NCI-H345 treated with DMSO at 0.1 percent for 48 hours (cell line): ENCODE results near the gene ACTR1A.
"Not testable (repeated sequence)": the region's sequence is repeated elsewhere in the genome, so short reads cannot be mapped to it uniquely, and the experiment has no call there.

Experiments used
- DNase-seq: peaks from one replicate; lab custom pipeline; 2025; ENCODE audit not compliant: unreplicated experiment; lab: John Stamatoyannopoulos, UW

ACTR1A gene

DNA sequence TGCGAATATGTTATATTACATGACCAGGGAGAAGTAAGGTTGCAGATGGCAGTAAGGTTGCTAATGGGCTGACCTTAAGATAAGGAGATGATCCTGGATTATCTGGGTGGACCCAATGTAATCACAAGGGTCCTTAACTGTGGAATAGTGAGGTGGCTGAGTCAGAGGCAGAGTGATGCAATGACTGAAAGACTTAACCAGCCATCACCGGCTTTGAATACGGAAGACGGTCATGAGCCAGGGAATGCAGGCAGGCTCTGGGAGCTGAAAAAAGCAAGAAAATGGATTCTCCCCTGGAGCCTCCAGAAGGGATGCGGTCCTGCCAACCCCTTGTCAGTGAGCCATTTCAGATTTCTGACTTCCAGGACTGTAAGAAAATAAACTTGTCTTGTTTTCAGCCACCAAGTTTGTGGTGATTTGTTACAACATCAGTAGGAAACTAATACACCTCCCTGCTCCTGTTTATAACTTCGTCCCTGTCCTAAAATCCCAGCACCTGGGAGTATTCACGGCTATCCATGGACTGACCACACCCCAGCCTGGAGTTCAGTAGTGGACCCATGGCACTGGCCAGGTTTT, 46.5 kb downstream of the ACTR1A start:
- no peak for DNase-seq

DNA sequence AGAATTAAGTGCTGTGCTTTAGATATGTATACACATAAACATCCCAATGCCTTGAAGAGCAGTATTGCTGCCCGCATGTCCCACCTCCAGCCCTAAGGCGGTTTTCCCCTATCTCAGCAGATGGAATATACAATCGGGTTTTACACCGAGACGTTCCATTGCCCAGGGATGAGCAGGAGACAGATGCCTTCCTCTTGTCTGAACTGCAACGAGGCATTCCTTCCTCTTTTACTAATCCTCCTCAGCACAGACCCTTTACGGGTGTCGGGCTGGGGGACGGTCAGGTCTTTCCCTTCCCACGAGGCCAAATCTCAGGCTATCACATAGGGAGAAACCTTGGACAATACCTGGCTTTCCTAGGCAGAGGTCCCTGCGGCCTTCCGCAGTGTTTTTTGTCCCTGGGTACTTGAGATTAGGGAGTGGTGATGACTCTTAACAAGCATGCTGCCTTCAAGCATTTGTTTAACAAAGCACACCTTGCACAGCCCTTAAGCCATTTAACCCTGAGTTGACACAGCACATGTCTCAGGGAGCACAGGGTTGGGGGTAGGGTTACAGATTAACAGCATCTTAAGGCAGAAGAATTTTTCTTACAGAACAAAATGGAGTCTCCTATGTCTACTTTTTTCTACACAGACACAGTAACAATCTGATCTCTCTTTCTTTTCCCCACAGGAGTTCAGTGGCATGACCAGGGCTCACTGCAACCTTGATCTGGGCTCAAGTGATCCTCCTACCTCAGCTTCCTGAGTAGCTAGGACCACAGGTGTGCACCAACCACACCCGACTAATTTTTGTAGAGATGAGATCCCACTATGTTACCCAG, 47.6 kb downstream of the ACTR1A start:
- DNase-seq: not testable (repeated sequence)

DNA sequence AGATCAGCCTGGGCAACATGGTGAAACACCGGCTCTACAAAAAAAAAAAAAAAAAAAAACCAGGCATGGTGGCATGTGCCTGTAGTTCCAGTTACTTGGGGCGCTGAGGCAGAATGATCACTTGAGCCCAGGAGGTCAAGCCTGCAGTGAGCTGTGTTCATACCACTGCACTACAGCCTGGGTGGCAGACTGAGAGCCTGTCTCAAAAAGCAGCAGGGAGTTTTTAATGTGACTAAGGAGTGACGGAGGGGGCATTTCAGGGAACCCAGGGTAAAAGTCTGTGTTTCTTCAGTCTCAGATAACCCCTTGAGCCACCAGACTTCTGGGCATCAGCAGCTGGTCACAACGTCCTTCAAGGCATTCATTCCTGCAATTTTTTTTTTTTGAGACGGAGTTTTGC, 49.0 kb downstream of the ACTR1A start:
- DNase-seq: no peak

DNA sequence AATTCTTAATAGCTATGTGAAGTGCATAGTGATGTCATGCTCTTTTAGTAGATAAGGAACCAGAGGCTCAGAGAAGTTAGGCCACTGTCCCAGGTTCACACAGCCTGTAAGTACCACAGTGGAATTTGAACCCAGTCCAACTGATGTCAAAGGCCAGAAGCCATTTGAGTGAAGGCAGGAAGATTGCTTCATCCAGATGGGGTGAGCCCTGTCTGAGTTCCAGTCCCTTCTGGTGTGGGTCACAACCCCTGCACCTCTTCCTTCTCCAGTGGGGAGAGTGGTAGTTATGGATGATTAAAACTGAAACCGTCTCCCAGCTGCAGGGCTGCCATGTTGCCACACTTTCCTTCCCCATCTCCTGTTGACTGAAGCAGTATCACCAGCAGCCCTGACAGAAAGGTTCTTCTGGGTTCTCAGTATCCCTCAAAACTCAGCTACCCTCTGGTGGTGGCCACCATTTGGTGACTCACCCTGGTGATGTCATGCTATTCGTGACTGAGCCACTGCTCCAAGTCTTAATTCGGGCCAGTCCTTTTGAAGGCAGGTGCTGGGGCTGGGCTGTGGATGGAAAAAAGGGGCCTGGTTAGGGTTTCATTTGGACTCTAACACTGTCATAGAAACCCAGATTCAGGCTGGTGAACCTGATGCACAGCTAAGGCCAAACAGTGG, 49.7 kb downstream of the ACTR1A start:
- no peak for DNase-seq

DNA sequence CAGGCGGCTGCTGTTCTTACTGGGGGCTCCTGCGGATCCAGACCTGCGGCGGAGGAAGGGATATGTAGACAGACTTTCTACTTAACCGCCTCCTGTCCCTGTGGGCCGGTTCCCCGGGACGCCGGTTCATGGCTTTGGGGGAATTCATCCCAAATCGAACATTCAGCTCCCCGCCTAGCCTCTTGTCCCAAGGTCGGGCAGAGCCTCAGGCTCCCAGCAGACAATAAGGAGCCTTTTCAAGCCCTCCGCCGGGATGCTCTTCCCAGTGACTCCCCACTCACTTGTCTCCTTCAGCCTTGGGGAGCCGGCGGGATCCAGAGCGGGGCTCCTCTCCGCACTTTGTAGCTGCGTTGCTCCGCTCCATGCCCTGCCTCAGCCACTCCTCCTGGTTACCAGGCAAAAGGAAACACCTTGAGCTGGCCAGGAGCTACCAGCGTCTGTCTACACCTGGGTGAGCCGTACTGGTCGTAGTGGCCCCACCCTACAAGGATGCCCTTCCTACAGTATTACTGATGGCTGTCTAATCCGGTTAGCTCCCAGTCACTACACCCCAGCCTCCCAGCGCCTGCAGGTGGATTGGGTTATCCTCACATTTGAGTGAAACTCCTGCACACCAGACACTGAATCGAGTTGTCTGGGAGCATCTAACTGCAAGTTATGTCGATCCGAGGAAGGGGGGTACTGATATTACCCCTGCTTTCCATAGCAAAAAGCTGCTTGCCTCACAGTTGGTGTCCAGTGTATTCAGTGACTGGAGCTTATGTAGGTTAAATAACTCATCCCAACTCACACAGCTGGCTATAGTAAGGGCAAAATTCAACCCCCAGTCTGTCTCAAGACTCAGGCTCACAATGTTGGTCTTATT, 51.2 kb downstream of the ACTR1A start, which contains the start of gene C10orf95:
Gene C10orf95, minus strand, starts transcription at position 439 of the 865 bp plus-strand sequence. CDS start 450 bp downstream, outside the sequence.
- DNase-seq: no peak

DNA sequence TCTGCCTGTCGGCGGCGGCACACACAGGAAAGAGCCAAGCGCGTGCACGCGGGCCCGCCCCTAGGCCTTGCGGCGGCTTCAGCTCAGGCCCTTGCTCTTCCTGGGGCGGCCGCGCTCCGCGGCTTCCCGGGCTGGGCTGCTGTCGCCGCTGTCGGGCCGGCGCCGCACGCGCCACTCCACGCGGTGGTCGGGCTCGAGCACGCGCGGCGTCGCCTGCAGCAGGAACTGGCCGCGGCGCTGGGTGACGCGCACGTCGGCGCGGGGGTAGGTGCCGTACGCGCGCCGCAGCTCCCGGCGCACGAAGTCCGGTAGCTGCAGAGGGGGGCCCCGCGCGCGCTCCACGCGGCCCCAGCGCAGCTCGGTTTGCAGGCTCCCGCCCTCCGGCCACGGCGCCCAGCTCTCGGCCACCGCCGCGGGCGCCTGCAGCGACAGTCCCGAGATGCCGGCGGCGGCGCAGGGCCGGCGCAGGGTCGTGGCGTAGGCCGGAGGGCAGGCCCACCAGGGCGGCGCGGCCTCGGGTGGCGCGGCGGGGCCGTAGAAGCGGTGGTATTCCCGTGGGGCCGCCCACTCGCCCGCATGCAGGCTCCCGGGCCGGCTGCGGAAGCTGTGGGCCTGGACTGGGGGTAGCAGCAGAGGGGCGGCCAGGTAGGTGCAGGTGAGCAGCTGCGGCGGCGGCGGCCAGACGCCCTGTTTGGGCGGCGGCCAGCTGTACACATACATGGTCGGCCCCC, 52.0 kb downstream of the ACTR1A start:
- DNase-seq: peak; percentile 63

DNA sequence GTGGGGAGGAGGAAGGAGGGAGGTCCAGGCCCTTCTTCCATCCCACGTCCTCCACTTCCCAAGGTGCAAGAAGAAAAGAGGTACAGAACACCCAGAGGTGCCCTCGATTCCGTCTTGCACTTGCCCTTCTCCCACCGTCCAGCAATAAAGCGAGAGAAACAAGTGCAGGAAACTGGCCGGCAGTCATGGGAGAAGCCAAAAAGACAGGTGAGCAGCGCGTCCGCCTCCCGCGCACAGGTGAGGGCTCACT, 52.5 kb downstream of the ACTR1A start:
- no peak for DNase-seq

DNA sequence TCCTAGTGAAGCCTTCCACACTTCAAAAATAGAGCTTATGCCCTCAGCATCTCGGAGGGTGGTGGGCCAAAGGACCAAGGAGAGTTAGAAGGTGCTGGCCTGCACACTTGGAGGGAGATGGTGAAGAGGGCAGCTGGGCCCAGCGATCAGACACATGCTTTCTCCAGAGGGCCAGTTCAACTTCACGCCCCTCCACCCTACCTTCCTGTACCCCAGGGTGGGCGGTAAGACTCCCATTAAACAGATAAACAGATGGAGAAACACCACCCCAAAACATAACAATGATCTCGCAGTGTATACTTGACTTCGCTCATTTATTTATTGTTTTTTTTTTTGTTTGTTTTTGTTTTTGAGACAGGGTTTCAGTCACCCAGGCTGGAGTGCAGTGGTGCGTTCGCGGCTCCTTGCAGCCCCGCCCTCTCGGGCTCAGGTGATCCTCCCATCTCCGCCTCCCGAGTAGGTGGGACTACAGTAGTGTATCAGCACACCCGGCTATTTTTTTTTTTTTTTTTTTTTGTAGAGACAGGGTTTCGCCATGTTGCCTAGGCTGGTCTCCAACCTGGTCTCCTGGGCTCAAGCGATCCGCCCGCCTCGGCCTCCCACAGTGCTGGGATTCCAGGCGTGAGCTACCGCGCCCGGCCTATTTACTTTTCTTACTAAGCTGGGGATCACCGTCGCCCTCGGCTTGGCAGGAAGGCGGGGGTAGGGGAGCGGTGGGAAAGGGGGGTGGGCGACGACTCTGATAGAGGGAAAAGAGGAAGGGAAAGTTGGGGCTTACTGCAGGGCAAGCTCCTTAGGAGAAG, 53.0 kb downstream of the ACTR1A start:
- peak; percentile 53 for DNase-seq

DNA sequence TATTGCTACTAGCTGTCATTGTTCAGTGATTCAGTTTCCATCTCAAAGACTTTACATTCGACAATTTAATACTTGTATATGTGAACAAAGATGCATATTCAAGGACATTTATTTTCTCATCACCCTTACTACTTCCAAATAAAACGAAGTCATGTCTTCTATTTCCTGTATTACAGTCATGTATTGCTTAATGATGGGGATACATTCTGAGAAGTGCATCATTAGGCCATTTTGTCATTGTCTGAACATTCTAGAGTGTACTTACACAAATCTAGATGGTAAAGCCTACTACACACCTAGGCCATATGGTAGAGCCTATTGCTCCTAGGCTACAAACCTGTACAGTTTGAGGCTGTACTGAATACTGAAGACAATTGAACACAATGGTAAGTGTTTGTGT, 57.7 kb downstream of the ACTR1A start:
- no peak for DNase-seq

DNA sequence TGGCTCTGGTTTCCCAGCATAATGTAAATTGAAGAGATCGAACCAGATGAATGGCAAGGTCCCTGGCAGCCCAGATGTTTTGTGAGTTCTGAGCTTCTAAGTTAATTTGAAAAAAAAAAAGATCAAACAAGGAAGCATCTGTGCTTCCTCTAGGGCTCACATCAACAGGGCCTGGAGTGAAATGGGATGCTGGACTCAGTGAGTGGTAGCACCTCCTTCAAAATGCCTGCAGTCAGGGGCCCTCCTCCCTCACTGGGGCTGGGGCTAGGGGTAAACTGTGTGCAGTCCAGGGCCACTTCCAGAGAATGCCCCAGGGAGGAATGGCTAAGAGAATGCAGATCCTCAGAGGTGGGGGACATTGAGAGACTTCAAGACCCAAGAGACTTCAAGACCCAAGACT, 64.1 kb downstream of the ACTR1A start:
- DNase-seq: no peak

DNA sequence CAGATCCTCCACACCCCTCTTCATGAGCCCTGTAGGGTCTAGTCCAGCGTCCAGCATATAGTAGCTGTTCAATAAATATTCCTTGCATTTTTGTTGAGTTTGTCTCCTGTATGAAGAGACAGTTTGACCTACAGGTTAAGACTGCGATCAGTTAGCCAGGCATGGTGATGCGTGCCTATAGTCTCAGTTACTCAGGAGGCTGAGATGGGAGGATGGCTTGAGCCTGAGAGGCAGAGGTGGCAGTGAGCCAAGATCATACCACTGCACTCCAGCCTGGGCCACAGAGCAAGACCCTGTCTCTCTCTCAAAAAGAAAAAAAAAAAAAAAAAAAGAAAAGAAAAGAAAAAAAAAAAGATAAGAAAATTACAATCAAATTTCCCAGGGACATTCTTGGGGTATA, 65.0 kb downstream of the ACTR1A start:
- no peak for DNase-seq

DNA sequence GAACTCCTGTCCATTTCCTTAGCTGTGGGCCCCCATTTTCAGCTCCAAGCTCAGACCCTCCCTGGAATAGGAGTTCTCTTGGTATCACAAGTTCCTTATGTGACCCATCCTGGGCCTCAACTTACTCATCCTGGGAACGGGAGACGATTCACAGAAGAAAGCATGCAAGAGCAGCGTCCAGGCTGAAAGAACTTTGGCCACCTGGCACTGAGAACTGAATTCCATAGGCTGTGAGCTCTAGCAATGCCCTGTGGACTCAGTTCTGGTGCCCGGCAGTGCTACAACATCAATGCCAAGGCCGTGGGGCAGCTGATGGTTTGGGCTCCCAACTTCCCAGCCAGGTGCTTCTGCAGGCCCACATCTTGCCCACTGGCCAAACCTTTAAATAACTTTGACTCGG, 66.2 kb downstream of the ACTR1A start:
- no peak for DNase-seq

DNA sequence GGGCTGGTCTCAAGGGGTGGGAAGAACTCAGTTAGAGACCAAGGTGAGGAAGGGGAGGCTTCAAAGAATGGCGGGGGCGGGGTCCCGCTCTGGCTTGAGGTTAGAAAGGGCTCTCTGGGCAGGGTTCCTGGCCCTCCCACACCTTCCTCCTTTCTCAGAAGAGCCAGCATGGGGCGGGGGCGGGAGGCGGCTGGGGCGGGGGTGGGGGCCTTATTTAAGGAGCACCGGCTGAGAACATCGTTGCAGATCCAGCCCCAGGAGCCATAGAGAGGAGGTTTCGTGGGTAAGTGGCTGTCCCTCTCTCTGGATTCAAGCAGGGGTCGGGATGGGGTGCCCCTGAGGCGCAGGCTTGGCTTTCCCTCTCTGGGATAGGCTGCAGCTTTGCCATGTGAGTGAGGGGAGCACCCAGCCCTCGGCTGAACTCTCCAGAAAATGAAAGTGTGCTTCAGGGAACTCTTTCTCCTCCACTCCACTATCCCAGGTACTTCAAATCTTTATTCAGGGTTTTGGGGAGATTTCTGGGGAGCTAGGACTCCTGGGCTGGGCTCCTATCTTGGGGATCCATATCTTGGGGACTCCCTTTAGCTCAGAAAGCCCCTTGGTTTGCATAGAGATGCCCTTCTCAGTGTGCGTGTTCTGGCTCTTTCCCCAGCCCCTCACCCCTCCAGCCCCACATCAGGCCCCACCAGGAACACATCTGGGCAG, 66.8 kb downstream of the ACTR1A start:
- DNase-seq: no peak

DNA sequence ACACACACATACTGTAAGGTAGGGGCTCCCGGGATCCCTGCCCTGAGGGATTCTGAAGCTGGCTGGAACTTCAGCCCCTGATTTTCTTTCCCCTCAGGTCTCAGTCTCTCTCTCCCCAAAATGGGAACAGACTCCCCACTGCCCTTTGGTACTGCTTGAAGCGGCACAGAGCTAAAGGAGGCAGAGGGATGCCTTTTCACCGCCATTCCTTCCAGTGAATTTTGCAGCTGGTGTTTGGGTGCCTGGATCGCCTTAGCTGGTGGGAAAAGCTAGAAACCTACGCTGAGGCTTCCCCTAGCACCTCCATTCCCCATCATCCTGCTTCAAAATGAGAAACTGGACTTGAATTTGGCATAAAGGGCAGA, 67.4 kb downstream of the ACTR1A start:
- DNase-seq: no peak

DNA sequence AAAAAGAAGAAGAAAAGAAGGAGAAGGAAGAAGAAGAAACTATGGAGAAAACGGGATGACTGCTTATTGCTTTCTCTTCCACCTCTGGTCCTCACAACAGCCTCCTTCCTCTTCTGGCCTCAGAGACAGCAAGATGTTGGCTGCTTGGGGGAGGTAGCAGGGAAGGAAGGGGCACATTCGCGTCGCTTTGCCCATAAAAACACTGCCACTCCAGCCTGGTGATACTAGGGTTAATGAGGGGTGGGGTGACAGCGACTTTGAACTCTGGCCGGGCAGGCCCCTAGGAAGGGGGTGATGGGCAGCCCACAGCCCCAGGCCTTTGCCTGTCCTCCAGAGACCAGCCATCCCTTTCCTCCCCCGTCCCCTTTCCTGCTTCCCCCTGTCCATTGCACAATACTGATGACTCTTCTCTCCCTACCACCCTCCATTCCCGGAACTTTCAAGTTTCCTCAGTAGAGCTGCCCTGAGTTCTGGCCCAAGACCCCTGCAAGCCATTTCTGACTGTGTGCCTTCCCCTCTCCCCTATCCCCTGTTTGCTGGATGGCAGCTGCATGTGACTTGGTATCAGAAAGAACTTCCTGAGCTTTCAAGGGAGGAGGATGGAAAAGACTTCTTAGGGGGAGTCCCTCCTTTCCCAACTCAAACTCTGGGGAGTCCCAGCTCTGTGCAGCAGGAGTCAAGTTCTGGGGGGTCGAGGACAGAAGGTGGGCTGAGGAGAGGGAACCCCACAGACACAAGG, 67.9 kb downstream of the ACTR1A start:
- DNase-seq: no peak

DNA sequence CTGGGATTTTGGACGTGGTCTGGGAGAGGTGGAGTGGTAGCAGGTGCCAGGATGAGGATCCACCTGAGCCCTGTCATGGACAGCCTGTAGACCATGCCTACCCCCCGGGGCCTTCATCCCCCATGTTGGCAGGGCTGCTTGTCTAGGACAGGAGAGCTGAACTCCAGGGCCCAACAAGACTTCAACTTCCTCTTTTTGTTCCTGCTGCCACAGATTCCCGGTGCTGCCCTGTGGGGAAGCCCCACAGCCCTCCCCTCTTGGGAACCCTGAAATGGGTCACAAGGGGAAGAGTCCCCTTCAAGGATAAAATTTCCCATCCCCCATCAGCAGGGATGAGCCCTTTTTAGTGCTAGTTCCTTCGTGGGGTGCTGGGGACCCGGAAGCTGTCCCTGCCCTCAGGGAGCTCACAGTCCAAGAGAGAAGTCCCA, 68.9 kb downstream of the ACTR1A start:
- DNase-seq: no peak

DNA sequence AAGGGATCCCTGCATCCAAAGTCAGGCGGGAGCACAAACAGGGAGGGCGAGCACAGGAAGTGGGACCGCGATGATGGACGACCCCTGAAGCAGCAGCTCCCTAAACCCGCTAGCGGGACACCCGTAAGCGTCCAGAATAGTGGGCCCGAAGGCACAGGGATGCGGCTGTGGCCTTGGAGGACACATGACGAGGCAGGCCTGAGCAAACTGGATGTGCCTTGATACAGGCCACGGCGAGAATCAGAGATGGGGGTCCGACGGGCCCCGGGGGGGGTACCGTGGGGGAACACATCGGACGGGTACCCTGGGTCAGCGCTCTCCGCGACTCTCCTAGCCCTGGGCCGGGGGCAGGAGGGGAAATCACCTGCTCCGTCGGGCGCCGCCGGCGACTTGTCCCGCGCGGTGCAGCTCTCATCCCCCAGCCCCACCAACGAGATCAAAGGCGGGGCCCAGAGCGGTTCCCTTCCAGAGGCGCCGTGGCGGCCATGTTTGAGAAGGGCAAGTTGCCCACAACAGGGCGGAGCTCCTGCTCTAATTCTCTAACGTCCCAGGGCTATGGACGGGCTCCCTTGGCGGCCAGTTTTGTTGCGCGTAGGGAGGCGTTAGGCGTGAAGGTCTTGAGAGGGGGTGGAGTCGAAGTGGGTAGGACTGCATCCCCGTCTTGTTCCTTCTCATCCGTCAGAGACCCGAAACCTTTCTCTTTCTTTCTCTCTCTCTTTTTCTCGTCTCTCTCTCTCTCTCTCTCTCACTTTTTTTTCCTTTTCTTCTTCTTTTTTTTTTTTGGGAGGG, 70.2 kb downstream of the ACTR1A start, which contains the start of gene CUEDC2:
Gene CUEDC2, minus strand, starts transcription at position 413 of the 789 bp plus-strand sequence. CDS start 7,386 bp downstream, outside the sequence.
- DNase-seq: peak; percentile 83
